GM18907 (cell line): ENCODE results near the gene CTNNA3.

ENCODE experiments used
- ATAC-seq: cut with Tn5 transposase; IDR thresholded peaks from one replicate; pipeline ENCODE4 v1.9.1; 2021; ENCODE audit warnings: mild to moderate bottlenecking, moderate library complexity; ENCODE audit not compliant: unreplicated experiment

The CTNNA3 gene

DNA sequence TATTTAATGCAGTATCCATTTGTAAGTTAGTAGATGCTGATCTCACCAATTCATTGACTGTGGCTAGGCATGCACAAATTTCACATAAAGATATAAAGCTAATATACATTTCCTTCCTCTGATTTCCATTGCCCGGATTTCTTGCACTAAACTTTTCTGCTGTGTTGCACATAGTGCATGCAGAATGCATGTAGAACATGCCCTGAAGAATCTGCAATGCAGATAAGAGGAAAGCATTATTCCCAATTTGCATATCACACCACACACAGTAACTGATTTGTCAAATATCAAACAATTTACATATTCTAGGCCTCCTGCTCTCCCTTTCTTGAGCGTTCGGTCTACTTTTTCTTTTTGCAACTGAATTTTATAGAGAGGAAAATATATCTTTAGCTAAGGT, 646.0 kb downstream of the CTNNA3 start:
- ATAC-seq, result no peak

DNA sequence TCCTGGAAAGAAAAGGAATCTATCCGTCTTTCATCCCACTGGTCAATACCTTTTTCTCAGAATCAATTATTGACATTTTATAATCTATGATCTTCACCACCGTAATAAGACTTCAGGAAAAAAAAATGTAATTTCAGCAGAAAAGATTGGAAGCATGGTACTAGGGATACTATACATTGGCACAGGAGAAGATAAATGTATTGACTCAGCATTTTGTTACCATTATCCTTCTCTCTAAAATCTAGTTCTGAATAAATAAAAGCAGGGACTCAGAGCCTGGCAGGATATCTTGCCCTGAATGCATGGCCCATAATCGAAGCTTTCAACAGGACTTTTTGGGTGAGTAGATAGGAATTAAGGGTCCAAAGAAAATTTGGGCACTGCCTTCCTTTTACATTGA, 649.5 kb downstream of the CTNNA3 start:
- no peak for ATAC-seq

DNA sequence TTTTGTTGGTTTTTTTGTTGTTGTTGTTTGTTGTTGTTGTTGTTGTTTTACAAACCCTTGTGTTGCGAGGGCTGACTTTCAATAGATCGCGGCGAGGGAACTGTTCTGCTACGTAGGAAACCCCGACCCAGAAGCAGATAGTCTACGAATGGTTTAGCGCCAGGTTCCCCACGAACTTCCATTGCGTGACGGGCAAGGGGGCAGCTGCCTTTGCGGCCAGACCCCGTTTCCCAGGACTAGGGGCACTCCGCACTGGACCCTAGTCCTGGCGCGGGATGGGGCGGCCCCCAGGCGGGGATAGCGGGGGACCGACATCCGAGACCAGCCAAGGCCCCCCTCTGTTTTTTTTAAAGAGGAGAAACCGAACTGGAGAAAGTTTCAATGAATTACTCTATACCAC, 650.6 kb downstream of the CTNNA3 start:
- no peak for ATAC-seq

DNA sequence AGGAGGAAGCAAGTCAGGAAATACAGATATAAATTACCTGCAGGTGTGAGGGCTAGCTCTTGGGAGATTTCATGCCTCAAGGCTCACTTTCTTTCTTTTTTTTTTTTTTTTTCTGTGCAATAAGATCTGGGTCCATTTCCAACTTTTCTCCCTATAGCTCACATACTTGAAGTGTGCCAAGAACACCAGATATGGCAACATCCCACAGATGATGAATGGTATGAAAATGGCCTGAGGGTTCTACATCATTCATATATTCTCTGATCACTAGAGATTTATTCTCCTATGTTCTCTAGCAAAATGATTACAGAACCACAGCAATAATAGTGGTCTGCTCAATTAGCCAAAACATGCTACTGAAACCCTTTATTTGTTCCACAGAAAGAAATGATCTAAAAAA, 653.0 kb downstream of the CTNNA3 start:
- ATAC-seq, result no peak

DNA sequence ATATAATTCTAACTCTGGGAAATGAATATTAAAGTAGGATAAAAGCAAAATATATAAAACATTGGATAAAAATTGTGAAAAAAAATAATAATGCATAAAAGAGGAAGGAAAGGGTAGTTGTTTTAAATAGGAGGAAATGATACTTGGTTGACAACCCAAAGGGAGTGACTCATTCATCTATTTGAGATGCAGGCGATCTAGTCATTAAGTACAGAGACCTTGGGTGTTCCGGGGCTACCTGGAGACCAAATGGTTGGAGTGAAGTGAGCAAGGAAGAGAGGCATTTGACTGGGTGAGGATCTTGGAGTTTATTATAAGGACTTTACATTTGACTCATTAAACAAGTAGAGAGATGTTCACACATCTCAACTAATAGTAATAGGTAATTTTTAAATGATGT, 659.2 kb downstream of the CTNNA3 start:
- no peak for ATAC-seq

DNA sequence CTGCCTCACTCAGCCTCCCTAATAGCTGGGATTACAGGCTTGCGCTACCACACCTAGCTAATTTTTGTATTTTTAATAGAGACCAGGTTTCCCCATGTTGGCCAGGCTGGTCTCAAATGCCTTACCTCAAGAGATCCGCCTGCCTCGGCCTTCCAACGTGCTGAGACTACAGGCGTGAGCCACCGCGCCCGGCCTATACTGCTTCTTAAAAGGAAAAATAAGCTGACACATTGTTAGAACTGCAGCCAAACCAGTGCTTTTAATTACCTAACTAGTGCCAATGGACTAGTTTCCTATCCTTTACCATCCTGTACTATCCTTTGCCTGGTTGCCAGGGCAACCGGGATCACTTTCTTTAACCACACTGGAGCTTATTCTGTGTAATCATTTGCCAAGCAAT, 662.1 kb downstream of the CTNNA3 start:
- ATAC-seq, result no peak

DNA sequence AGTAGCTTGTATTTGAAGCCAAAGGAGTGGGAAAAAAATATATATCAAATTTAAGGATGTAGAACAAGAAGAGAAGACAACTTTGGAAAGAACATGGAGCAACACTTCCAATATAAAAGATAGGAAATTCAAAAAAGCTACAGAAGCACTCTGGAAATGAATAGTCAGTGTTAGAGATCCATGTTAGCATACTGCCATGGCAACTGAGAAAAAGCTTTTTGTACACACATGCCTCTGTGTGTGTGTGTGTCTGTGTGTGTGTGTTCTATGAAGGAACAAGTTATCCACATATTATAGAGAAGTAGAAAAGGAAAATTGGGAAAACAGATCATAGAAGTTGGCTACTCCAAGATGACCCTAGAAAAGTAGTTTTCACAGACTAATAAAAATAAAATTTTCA, 673.9 kb downstream of the CTNNA3 start:
- no peak for ATAC-seq

DNA sequence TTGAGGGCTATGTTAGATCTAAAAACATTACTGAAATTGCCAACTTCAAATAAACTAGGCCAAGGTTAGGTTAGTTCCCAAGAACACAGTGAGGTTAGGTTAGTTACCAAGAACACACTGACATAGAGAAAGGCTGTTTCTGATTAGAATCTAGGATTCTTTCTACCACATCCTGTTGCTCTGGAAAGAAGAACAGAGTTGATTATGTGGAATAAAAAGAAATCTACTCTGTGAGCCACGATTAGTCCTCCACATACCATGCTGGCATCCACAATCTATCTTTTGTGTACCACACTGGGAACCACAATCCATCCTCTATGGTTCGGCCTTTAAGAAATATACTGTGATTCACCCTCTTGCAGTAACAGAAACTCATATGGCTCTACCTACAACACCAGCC, 678.8 kb downstream of the CTNNA3 start:
- no peak for ATAC-seq

DNA sequence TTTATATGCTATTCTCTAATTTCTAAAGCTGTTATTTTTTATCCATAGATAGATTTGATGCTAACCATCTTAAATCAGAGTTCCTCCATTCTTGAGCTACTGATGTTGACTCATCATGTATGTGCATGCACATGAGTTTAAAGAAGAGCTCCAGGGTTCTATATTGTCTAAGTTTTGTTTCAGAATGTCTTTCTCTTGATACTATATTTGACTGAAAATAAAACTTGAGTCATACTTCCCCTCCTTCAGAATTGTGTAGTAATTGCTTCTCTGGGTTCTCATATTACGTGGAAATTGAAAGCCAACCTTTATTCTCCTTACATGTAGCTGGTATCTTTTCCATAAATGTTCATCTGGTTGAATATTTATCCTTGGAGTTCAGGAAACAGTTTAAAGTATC, 680.8 kb downstream of the CTNNA3 start:
- ATAC-seq, result no peak

DNA sequence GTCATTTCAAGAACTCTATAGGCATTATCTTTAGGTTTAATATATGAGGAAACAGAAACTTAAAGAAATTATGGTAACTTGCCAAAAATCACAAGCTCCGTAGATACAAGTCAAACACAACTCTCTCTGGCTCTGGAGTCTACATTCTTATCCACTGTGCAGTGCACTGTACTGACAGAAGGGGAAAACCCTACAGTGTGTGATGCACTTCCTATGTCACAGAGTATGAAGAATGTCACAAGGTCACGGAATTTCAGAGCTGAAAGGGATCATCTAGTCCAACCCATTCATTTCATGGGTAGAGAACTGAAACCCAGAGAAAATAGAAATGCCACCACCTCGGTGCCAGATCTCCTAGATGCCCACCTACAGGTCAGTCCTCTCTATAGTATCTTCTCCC, 684.0 kb downstream of the CTNNA3 start:
- no peak for ATAC-seq

DNA sequence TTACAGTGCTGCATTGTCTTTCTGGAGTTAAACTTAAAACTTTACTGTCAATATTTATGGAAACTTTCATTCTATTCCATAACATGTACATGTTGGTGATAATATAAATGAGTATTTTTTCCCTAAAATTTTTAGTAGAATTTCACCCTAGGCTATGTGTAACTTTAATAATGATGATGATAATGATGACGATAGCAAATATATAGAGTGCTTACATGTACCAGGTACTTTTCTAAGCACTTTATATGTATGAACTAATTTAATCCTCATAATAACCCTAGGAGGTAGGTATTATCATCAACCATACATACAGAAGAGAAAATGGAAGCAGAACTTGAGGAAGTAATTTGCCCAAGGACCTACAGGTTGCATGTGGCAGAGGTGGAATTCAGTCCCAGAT, 684.5 kb downstream of the CTNNA3 start:
- no peak for ATAC-seq

DNA sequence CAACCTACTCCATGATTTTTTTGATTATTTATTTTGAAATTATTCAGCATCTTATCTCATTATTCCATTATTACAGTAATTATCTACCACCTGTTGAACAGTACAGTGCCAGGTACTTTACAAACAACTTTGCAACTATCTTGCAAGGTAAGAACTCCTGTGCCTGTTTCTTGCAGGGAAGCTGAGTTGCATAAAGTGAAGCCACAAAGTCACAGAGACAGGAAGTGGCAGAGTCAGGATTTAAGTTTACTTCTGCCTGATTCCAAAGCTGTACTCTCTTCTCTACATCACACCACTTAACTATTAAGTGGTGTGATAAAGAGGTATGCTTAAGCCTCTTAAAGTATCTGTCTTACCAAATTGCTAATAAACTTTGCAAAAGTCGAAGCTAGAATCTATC, 690.0 kb downstream of the CTNNA3 start:
- no peak for ATAC-seq

DNA sequence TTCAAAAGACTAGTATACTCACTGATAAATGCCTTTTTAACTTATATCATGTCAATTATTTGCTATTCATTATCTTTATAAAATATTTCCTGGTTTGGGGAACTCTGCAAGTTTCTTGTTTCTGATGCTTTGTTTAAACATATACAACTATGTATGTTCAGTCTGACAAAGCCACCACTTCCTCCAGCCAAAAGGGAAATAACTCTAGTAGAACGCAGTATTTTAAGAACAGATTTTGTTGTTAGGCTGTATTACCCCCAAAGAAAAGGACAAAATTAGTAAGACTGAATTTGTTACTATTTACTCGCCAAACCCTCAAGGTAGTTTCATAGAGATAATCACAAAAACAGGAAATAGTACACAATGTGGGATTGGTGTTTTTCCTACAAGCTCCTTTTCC, 691.3 kb downstream of the CTNNA3 start:
- no peak for ATAC-seq

DNA sequence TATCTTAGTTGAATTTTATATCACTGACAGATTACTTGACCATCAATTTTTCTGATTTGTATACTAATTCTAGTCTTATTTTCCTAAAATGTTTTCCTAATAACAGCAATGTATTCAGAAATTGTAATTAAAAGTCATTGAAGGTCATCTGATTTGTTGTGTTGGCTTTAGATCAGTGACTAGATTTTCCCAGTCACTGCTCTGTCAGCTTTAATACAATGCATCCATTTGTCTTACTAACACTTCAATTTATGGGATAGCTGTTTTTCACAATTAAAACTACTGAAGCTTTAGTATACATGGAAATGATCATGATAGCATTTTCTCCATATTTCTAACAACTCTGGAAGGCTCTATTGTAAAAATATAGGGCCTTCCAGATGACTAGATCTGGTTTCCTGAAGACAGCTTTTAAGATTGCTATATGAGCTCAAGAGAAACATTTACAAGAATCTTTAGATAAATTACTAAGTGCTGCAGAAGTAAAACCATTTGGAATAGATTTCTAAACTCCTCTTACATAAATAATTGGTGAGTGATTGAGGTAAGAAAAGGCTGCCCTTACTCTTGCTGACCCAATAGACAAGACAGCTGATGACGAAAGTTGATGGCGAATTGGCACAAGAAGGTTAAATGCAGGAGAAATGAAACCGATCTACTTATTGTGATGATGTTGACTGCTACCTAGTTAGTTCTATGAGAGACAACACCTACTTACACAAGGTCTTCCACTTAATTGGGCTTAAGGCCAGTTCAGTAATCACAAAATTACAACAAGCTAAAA, 696.0 kb downstream of the CTNNA3 start:
- no peak for ATAC-seq

DNA sequence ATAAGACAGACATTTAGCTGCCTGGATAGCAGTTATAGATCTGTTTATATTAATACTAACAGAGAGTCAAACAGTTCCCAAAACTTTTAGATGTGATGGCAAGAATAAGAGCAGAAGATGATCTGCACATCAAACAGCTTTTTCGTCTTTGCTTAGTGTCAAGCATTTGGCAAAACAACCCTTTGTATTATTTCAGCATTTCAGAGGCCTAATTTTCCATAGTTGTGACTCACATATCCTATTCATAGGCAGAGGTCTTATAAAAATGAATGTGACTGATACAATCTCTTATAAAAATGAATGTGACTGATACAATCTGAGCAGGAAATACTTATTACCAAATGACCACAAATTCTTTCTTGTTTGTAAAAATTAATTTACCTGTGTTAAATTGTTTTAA, 699.0 kb downstream of the CTNNA3 start:
- ATAC-seq, result no peak

DNA sequence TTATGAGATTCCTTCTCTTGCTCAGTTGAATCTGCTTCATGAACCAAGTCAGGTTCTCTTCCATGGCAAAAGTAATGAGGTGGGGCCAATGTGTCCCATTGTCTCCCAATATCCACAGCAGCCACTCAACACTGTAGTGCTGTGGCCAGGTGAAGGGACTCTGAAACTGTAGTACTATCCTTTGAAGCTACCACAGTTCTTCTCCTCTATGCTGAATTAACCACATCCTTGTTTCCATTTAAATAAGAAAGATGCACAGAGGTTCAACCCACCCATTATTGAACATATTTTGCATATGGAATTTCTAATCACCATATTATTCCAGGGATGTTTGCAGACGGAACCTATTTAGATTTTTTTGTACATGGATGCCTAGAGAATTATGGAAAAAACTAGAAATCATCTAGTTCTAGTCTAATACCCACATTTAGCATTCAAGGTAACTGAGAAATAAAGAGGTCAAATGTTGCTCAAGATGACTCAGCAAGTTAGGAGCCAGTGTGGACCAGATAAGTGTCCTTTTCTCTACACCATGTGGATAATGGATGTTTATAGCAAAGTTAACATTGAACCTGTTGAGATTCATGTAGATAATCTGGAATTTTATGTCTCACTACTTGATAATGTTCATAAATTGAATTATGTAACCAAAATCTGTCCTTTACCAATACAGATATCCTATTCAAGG, 705.7 kb downstream of the CTNNA3 start:
- ATAC-seq, result no peak

DNA sequence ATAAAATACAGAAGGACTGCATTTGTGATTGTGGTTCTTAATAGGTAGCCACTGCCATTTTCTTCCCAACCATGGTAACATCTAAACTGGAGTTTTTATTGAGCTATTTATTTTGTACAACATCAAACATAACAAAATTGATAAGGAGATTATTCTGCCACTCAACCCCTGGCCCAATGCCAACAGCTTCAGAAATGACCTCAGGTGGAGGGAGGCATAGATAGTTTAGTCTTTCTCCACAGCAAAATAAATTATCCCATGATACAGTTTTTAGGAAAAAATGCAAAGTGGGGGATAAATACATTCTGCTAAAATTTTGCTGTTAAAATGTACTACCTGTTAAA, 712.5 kb downstream of the CTNNA3 start:
- no peak for ATAC-seq

DNA sequence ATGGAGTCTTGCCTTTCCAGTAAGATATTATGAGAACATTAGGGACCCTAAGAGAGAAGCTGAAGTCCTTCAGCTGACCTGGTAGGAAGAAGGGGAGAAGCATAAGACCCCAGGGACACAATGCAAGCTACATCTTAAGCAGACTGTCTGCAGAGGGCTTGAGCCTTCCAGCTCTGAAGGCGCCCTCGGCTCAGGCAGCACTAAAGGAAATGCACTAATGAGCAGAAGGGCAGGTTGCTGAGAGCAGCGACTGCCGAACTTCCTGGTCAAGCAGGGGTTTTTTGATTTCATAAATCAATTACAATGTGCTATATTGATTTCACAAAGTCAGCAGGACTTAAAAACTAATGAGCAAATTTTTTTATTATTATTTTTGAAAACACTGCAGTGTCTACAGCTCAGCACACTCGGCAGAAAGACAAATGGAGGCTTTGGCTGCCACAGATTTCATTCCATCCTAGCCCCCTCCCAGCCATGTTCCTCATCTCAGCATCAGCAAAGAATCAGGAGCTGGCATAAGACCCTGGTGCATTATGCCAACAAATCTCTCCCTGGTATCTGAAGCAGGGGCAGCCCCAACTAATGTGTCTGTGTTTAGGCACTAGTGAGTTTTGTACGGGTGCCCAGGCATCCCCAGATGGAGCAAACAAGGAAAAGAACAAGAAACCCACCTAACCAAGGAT, 713.1 kb downstream of the CTNNA3 start:
- ATAC-seq, result no peak

DNA sequence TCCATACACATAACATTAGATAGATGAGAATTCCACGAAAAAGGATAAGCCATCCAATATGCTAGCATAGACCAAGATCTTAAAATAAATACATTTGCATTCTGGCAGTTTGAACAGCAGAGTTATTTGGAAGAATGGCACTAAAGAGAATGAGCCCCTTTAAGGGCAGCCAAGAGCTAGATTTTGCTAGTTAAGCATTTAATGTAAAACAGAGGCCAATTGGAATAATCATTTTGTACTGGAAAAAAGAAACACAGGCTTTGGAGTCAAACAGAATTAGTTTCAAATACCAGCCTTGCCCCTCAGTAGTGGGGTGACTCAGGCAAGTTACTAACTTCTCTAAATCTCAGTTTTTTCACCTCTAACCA, 714.0 kb downstream of the CTNNA3 start:
- no peak for ATAC-seq

DNA sequence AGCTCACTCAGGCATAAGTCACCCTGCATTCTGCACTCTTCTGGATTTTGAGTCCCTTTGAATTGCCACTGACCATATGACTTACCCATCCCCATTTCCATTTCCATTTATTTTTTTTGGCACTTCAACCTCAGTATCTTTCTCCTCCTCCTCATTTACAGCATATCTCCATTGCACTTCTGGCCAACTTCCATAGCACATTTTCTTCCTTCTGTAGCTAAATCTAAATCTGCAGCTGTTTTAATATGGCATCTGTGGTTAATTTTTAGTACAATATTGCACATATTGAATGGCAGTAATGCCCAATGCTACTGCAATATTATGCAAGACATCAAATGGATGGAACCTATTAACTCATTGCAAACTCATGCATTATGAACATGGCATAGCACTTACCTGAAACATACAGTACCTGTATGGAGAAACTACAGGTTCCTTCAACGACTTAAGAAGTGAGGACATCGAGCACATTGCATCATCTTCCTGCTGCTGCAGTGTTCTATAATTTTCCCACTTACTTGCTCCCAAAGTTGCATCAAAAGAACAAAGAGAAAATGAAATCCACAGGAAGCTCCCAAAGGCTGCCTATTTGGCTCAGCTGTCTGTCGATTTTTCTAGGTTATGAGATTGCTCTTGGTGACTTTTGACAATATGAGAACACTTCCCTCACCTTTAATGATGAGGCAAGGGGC, 714.5 kb downstream of the CTNNA3 start:
- ATAC-seq, result no peak

DNA sequence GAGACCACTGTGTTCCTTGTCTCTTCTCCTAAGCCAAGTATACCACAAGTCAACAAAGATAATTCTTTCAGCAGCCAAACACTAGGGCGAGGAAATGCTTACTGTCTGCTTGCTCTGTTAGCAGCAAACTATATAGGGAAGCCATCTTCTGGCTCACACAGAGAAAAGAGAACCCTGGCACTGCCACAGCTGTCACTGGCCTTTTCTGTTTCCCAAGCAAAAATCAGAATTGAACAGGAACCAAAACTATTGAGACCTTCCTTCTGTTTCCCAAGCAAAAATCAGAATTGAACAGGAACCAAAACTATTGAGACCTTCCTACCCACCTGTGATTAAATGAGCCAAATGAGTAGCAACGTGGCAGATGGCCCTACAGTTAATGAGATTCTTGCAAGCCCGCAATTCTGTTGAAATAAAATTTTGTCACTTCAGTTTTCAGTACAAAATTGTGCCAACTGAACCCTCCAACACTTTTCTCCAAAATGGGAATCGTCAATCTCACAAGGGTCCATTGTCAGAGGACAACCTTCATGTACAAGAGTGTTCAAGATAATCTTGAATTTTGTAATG, 715.7 kb downstream of the CTNNA3 start:
- no peak for ATAC-seq
